ENCODE measurements around the gene JAZF1. TPM values are rescaled to one million over a fixed set of nuclear protein-coding genes. Genes with fewer than 3 reads are reported as not detected.

Gene JAZF1
- total and polyA plus RNA-seq, 2 of the 4 experiments (the other 2 are of a cell fraction) = 8.4 to 10.5 TPM

DNA sequence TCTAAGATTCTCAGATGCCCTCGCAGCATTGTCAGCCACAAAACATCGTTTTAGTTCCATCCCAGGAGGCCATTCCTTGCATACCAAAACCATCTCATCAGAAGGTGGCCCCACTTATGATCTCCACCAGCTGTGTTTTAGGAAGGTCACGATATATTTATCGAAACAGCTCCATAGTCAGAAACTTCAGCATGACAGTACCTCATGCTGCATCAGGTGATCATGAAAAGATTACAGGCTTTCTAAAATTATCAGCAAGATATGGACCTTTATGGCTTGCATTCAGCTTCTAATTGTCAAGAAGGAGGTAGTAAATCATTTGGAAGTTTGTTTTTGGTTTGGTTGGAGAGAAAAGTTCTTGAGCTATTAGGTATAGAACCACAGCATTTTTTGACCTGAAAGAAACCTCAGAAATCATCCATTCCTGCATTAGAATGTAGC is 20.0 kb downstream of the JAZF1 start:
- peak overlapping the region; percentile 95 for H3K27ac ChIP-seq (ENCODE audit: insufficient read depth, low read length)
- H3K4me1 ChIP-seq (ENCODE audit: control insufficient read depth, insufficient read depth, low read length) = peaks cover 35% of the 10 kb centered on the region
- H3K79me1 ChIP-seq (ENCODE audit: low read depth in 1 of 2, low read length in 2 of 2) = peaks cover 69 to 90% of the 10 kb centered on the region in 2 experiments
- no peak overlapping the region for H3K9ac ChIP-seq (ENCODE audit: low read depth, low read length)
- BruUV-seq (replicated peaks) = no TSS peak
- no peaks in the 10 kb centered on the region for H4K20me1 ChIP-seq (ENCODE audit: insufficient read depth, low read length)
- H2BK5ac ChIP-seq (ENCODE audit: low read depth, low read length, poor library complexity, severe bottlenecking) = peak overlapping the region; percentile 99
- H3K18ac ChIP-seq (ENCODE audit: low read depth, low read length) = peak overlapping the region; percentile 59; the same call in 1 of the 2 replicates
- in situ Hi-C loops (cut with MboI; ENCODE audit: low sequenced_read_pairs) = no loop called here
- CTCF ChIA-PET = interaction anchor here (0.9 kb wide), 1 partner anchor 21 kb away, joined by 4 read pairs; the partner anchor contains the start of gene JAZF1
- peak overlapping the region; percentile 77 to 92; a peak in 3 of 4 replicates for H4K8ac ChIP-seq (ENCODE audit: low read depth in 2 of 2, low read length in 2 of 2)
- peak overlapping the region; percentile 95 for H2BK20ac ChIP-seq (ENCODE audit: low read depth, low read length)
- no peaks in the 10 kb centered on the region for H3K9me3 ChIP-seq (ENCODE audit: control insufficient read depth, insufficient read depth, low read length)
- peak; percentile 88 for DNase-seq
- H3K9me1 ChIP-seq (ENCODE audit: insufficient read depth, low read length) = peaks cover 32% of the 10 kb centered on the region
- peak overlapping the region; percentile 99; the same call in 1 of the 2 replicates for H2AK5ac ChIP-seq (ENCODE audit: low read depth, low read length)
- POLR2A ChIA-PET (ENCODE audit: unreplicated experiment) = no interaction called here
- H3K4me3 ChIP-seq (ENCODE audit: insufficient read depth, low read depth, low read length) = no peak overlapping the region
- H2AK9ac ChIP-seq (replicated peaks; ENCODE audit: low read depth, low read length, poor library complexity) = peak overlapping the region; percentile 94
- peak overlapping the region; percentile 50; the same call in 1 of the 2 replicates for H3K4me2 ChIP-seq (ENCODE audit: low read depth, low read length)
- peak overlapping the region; percentile 84; the same call in 1 of the 2 replicates for H3K14ac ChIP-seq (replicated peaks; ENCODE audit: low read depth, low read length)
- H3K36me3 ChIP-seq (ENCODE audit: control insufficient read depth, insufficient read depth, low read length) = peaks cover 2% of the 10 kb centered on the region
- H3K23ac ChIP-seq (ENCODE audit: low read depth, low read length) = peak overlapping the region; percentile 70; the same call in 1 of the 2 replicates
- dilution Hi-C loops (cut with HindIII; ENCODE audit: low sequenced_read_pairs, unreplicated experiment) = no loop called here
- peak overlapping the region; percentile 95; the same call in 2 of the 3 replicates for H2BK15ac ChIP-seq (ENCODE audit: low read depth, low read length)
- WGBS, 2 experiments (ENCODE audit: extremely low coverage in 2 of 2, insufficient read length in 1 of 2) = no CpG with 5 or more reads among the region's 4 CpGs
- TF ChIP-seq, protein P1, sequence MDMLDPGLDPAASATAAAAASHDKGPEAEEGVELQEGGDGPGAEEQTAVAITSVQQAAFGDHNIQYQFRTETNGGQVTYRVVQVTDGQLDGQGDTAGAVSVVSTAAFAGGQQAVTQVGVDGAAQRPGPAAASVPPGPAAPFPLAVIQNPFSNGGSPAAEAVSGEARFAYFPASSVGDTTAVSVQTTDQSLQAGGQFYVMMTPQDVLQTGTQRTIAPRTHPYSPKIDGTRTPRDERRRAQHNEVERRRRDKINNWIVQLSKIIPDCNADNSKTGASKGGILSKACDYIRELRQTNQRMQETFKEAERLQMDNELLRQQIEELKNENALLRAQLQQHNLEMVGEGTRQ (IDR thresholded peaks at IDR 0.05; ENCODE audit: low read depth, low read length) = peak; percentile 46; the same call in 1 of the 2 replicates
- TF ChIP-seq, protein P2, sequence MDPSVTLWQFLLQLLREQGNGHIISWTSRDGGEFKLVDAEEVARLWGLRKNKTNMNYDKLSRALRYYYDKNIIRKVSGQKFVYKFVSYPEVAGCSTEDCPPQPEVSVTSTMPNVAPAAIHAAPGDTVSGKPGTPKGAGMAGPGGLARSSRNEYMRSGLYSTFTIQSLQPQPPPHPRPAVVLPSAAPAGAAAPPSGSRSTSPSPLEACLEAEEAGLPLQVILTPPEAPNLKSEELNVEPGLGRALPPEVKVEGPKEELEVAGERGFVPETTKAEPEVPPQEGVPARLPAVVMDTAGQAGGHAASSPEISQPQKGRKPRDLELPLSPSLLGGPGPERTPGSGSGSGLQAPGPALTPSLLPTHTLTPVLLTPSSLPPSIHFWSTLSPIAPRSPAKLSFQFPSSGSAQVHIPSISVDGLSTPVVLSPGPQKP (IDR thresholded peaks at IDR 0.05; ENCODE audit: borderline replicate concordance, low read depth, low read length) = no peak
- peak; percentile 2; the same call in 1 of the 2 replicates for TF ChIP-seq BHLHE40 (IDR thresholded peaks at IDR 0.05; ENCODE audit: low read depth, low read length)
- H4K91ac ChIP-seq (ENCODE audit: insufficient read depth, low read depth, low read length) = peak overlapping the region; percentile 96
- H3K56ac ChIP-seq (ENCODE audit: extremely low read depth, insufficient read depth, low read length) = peak overlapping the region; percentile 58; the same call in 1 of the 2 replicates
- no peaks in the 10 kb centered on the region for H3K27me3 ChIP-seq (ENCODE audit: control insufficient read depth, insufficient read depth, low read length)
- peak; percentile 61 for ATAC-seq (ENCODE audit: low read depth)
- H2BK120ac ChIP-seq (ENCODE audit: low read depth, low read length) = peak overlapping the region; percentile 98
- peak overlapping the region; percentile 99 for H3K4ac ChIP-seq (ENCODE audit: low read depth, low read length)
- peak overlapping the region; percentile 41; the same call in 1 of the 2 replicates for H4K5ac ChIP-seq (ENCODE audit: low read depth, low read length)
- intact Hi-C loops (cut with micrococcal nuclease) = no loop called here
- H2AFZ ChIP-seq (replicated peaks; ENCODE audit: low read length, poor library complexity) = peak overlapping the region; percentile 53

All from IMR-90 (cell line).